ENCODE results near the gene MBL2. TPM values are rescaled to one million over a fixed set of nuclear protein-coding genes. Genes with fewer than 3 reads are reported as not detected.

MBL2 gene
- total and polyA plus RNA-seq, 2 experiments from 2014 or later: not detected

- no peak overlapping the region for H3K4me3 ChIP-seq
- no peak overlapping the region for H3K27ac ChIP-seq
- no peaks in the 10 kb centered on the region for H3K9me3 ChIP-seq (ENCODE audit: low read depth)
- H3K36me3 ChIP-seq: no peaks in the 10 kb centered on the region
- no peak for TF ChIP-seq CTCF (IDR thresholded peaks at IDR 0.05; ENCODE audit: low read depth, low read length)
- H3K4me1 ChIP-seq (ENCODE audit: low read depth): no peaks in the 10 kb centered on the region
- H3K27me3 ChIP-seq: peaks cover 25% of the 10 kb centered on the region
- peak in 1 of 2 donors; percentile 94 for DNase-seq (ENCODE audit: low read depth in 1 of 2, low spot score in 1 of 2)
Observed at GRCh38 chr10:52755297-52756062, 17.1 kb downstream of the MBL2 start.

DNA sequence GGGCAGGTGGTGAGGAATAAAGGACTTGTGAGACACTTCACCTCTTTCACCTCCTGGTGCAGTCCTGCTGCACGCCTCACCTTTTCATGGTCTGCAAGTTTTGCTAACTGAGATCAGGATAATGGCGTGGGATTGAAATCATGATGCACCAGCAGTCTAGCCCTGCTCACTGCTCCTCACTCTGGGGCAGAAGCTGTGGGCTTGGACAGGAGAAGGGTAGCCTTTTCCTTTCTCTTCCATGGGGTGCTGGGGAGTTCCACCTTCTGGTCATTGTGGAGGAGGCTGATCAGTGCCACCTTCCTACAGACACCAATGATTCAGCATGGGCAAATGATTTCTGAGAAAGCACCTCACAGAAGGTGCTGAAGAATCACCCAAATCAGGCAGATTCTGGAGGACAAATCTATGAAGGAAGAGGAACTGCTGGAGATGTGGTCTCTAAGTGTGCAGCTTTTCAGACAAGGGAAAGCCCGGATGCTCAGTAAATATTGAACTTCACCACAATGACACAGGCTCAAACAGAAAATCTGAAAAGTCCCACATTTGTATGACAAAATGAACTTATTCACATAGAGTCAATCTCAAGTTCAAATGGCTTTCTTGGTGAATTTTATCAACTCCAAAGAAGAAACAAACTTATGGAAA is 19.7 kb downstream of the MBL2 start:
- TF ChIP-seq CTCF (IDR thresholded peaks at IDR 0.05; ENCODE audit: low read depth, low read length): no peak
- no peak overlapping the region for H3K4me3 ChIP-seq
- no peak overlapping the region for H3K27ac ChIP-seq
- no peaks in the 10 kb centered on the region for H3K36me3 ChIP-seq
- H3K4me1 ChIP-seq (ENCODE audit: low read depth): no peaks in the 10 kb centered on the region
- H3K9me3 ChIP-seq (ENCODE audit: low read depth): no peaks in the 10 kb centered on the region
- no peak for DNase-seq (ENCODE audit: low read depth in 1 of 2, low spot score in 1 of 2)
- H3K27me3 ChIP-seq: peaks cover 25% of the 10 kb centered on the region

- DNase-seq (ENCODE audit: low read depth in 1 of 2, low spot score in 1 of 2): no peak
- Histone ChIP-seq H3K4me1 (ENCODE audit: low read depth) (no peaks in the 10 kb centered on the region), H3K9me3 (ENCODE audit: low read depth) (no peaks in the 10 kb centered on the region), H3K4me3 (no peak overlapping the region), H3K27ac (no peak overlapping the region), H3K36me3 (no peaks in the 10 kb centered on the region), H3K27me3 (peaks cover 22% of the 10 kb centered on the region)
- no peak for TF ChIP-seq CTCF (IDR thresholded peaks at IDR 0.05; ENCODE audit: low read depth, low read length)
Observed at GRCh38 chr10:52752261-52752660, 20.3 kb downstream of the MBL2 start.

DNA sequence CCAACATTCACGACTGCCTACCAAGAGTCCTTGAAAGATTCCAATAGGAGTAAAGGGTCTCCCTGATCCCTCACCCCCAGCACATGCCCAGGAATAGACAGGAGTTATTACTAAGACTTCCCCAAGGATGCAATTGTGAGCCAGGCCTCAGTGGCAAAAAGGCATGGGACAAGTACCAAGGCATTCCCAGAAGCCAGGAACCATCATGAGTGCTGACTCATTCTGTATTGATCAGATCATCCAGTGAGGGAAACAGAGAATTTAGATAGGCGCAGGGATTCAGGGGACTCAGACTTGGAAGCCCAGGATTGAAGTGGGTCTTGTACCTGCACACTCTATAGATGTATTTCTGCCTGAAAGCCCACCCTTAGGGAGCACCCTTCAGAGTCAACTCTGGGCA is 21.2 kb downstream of the MBL2 start:
- no peaks in the 10 kb centered on the region for H3K36me3 ChIP-seq
- H3K27me3 ChIP-seq: peaks cover 14% of the 10 kb centered on the region
- DNase-seq (ENCODE audit: low read depth in 1 of 2, low spot score in 1 of 2): no peak
- H3K9me3 ChIP-seq (ENCODE audit: low read depth): no peaks in the 10 kb centered on the region
- no peak overlapping the region for H3K4me3 ChIP-seq
- no peak for TF ChIP-seq CTCF (IDR thresholded peaks at IDR 0.05; ENCODE audit: low read depth, low read length)
- no peaks in the 10 kb centered on the region for H3K4me1 ChIP-seq (ENCODE audit: low read depth)
- H3K27ac ChIP-seq: no peak overlapping the region

DNA sequence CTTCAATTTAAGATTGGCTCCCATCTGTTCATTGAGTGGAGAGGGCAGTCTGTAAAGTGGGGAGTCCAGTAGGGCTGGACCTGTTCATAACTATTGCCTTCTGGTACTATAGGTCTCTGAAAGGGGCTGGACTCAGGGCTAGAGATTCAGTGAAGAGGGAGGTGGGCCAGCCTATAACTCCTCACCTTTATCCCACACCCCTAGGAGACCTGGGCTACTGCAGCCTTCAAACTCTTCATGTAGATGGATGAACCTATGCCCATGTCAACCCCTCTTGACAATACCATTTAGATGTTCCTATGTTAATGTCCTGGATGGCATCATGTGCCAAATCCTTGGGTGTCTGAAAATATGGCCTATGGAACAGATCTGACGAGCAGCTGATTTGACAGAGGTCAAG is 22.0 kb downstream of the MBL2 start:
- Histone ChIP-seq H3K9me3 (ENCODE audit: low read depth) (no peaks in the 10 kb centered on the region), H3K27me3 (peaks cover 14% of the 10 kb centered on the region), H3K4me1 (ENCODE audit: low read depth) (no peaks in the 10 kb centered on the region), H3K4me3 (no peak overlapping the region), H3K36me3 (no peaks in the 10 kb centered on the region), H3K27ac (no peak overlapping the region)
- DNase-seq (ENCODE audit: low read depth in 1 of 2, low spot score in 1 of 2): no peak
- TF ChIP-seq CTCF (IDR thresholded peaks at IDR 0.05; ENCODE audit: low read depth, low read length): no peak
